ENCODE data around the gene RUVBL1.

DNA sequence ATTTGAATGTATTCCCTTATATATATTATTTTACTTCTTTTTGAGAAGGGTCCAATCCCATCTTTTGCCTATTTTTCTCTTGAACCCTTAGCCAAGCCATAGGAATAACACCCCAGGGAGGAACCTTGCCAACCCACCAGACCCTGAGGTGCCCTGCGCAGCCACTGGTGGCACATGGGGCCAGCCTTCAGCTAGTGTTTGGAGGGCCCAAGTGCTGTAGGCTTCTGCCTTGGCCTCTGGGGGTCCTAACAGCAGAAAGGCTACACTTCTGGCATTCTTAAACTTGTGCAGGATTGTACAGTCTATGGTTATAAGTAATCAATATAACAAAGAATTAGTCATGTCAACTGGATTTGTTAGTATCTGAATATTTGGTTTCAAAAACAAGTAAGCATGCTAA lies 34.5 kb downstream of the RUVBL1 start:
- no peak for TF ChIP-seq CTCF (IDR thresholded peaks at IDR 0.05)
- no peak for TF ChIP-seq POLR2AphosphoS5 (IDR thresholded peaks at IDR 0.05)
- no peak for TF ChIP-seq POLR2A (IDR thresholded peaks at IDR 0.05)
